WERI-Rb-1 (cell line): ENCODE results near the gene EIF2S1.

Source experiments
- DNase-seq: peaks from one replicate; pipeline ENCODE4 v3.0.0-alpha.2; 2020
- H3K27ac ChIP-seq: fragments of 250-450 bp; sonication (Bioruptor Pico); 2 replicates; pipeline ENCODE4 v1.5.1; 2020; ENCODE audit warnings: mild to moderate bottlenecking, moderate library complexity
- H3K27me3 ChIP-seq: fragments of 250-450 bp; sonication (Bioruptor Pico); 2 replicates; pipeline ENCODE4 v1.5.1; 2021; ENCODE audit warnings: mild to moderate bottlenecking, low read depth, moderate library complexity; ENCODE audit not compliant: insufficient read depth, severe bottlenecking
- H3K36me3 ChIP-seq: fragments of 250-450 bp; sonication (Bioruptor Pico); 2 replicates; pipeline ENCODE4 v1.5.1; 2020; ENCODE audit warnings: mild to moderate bottlenecking, moderate library complexity
- H3K4me3 ChIP-seq: 2 replicates; pipeline ENCODE4 v1.5.1; 2011; ENCODE audit warnings: low read depth, mild to moderate bottlenecking, control low read depth, low read length
- H3K9me3 ChIP-seq: fragments of 250-450 bp; sonication (Bioruptor Pico); 2 replicates; pipeline ENCODE4 v1.5.1; 2021; ENCODE audit warnings: mild to moderate bottlenecking, moderate library complexity; ENCODE audit not compliant: severe bottlenecking
- CTCF ChIP-seq: IDR thresholded peaks from 2 replicates; pipeline ENCODE4 v1.5.1; 2011; ENCODE audit warnings: low read depth, mild to moderate bottlenecking, control low read depth, inconsistent platforms, low read length

Gene EIF2S1

GRCh38 chr14:67391268-67391667 is 31.1 kb downstream of the EIF2S1 start:
- Histone ChIP-seq H3K27me3 (no peaks in the 10 kb centered on the region), H3K27ac (no peak overlapping the region), H3K4me3 (no peak overlapping the region), H3K36me3 (peaks cover 9% of the 10 kb centered on the region), H3K9me3 (no peaks in the 10 kb centered on the region)
- DNase-seq = no peak
- TF ChIP-seq CTCF = no peak

GRCh38 chr14:67392123-67392522 is 32.0 kb downstream of the EIF2S1 start:
- H3K4me3 ChIP-seq = no peak overlapping the region
- H3K27ac ChIP-seq = no peak overlapping the region
- DNase-seq = no peak
- TF ChIP-seq CTCF = no peak
- H3K27me3 ChIP-seq = no peaks in the 10 kb centered on the region
- no peaks in the 10 kb centered on the region for H3K9me3 ChIP-seq
- H3K36me3 ChIP-seq = peaks cover 3% of the 10 kb centered on the region; the same call in 1 of the 2 replicates

GRCh38 chr14:67392800-67393199 is 32.7 kb downstream of the EIF2S1 start:
- TF ChIP-seq CTCF = no peak
- Histone ChIP-seq H3K27ac (no peak overlapping the region), H3K9me3 (no peaks in the 10 kb centered on the region), H3K4me3 (no peak overlapping the region), H3K36me3 (peaks cover 2% of the 10 kb centered on the region; the same call in 1 of the 2 replicates), H3K27me3 (no peaks in the 10 kb centered on the region)
- no peak for DNase-seq

- TF ChIP-seq CTCF = no peak
- Histone ChIP-seq H3K27me3 (no peaks in the 10 kb centered on the region), H3K9me3 (no peaks in the 10 kb centered on the region), H3K27ac (no peak overlapping the region), H3K36me3 (no peaks in the 10 kb centered on the region), H3K4me3 (no peak overlapping the region)
- DNase-seq = no peak
These were observed 33.6 kb downstream of the EIF2S1 start for GRCh38 chr14:67393689-67394088.

GRCh38 chr14:67395086-67395875 is 35.2 kb downstream of the EIF2S1 start:
- no peaks in the 10 kb centered on the region for H3K36me3 ChIP-seq
- no peak for TF ChIP-seq CTCF
- no peak for DNase-seq

GRCh38 chr14:67395876-67396189 is 35.7 kb downstream of the EIF2S1 start:
- Histone ChIP-seq H3K27ac (no peak overlapping the region), H3K36me3 (no peaks in the 10 kb centered on the region), H3K4me3 (no peak overlapping the region), H3K9me3 (no peaks in the 10 kb centered on the region), H3K27me3 (no peaks in the 10 kb centered on the region)
- no peak for DNase-seq
- TF ChIP-seq CTCF = no peak

More at GRCh38 chr14:67395086-67395875, 35.2 kb downstream of the EIF2S1 start:
- H3K9me3 ChIP-seq = no peaks in the 10 kb centered on the region
- no peak overlapping the region for H3K27ac ChIP-seq
- H3K27me3 ChIP-seq = no peaks in the 10 kb centered on the region
- H3K4me3 ChIP-seq = no peak overlapping the region
